Measurements from ENCODE around the gene CGNL1.

Gene CGNL1

DNA sequence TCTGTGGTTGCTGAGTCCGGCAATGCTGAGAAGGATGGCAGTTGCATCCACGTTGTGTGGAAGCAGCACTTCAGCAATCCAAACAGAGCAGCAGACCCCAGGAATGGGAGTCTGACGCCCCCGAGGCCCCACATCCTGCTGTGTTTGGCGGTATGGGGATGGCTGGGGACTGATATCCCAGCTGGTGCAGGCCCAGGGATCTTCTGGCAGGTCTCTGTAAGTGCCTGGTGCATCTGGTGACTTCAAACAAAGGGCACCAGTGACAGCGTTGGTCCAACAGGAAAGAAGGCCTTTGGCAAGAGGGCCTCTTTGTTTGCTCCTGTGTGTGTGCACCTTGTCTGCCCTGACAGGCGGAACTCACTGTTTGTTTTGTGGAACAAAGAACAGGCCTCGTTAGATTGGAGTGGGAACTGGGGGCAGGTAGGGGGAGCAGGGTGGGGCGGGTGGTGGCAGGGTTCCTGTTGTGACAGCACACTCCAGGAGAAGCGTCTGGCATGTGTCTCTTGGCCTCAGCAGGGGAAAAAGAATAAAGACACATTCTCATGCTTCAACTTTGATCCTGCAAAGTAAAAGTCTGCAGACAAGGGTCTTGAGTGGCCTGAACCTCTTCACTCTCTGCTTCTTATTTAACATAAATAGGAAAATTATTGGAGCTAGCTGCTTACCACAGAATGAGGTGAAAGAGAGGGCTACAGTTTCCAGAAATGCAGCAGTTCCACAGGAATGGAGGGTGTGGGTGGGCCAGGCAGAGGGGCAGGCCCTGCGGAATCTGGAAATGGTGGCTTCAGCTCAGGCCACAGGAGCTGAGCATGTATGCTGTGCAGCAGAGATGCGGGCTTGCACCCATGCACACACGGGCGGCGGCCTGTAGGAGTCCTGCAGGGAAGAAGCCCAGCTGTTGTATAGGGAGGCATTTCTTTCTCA lies 120.9 kb downstream of the CGNL1 start:
- DNase-seq (ENCODE audit: low read depth in 2 of 2), result no peak

- no peak for DNase-seq (ENCODE audit: low read depth in 2 of 2)
Observed at GRCh38 chr15:57500256-57500655, 124.0 kb downstream of the CGNL1 start.

DNA sequence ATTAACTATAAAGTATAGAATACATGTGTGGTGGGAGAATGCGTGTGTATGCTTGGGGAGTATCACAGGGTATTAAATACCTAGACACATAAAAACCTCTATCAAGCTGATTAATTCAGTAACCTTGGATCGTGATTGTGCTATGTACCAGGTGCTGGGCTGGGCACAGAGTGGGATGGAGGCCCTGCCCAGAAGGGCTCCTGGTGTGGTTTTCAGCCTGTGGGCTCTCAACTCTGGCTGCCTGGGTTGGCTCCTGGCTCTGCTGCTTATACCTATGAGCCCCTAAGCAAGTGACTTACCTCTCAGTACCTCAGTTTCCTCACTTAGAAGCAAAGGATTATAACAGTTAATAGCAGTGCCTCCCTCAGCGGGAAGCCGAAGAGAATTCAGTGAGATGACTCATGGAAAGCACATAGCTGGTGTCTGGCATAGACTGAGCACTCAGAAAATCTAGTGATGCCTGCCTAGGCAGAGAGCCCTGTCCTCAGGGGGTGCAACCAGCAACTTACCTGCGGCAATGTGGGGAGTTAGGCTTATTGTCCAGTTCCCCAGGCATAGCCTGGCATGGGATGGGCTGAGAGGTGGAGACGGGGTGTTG lies 124.8 kb downstream of the CGNL1 start:
- no peak for DNase-seq (ENCODE audit: low read depth in 2 of 2)

DNA sequence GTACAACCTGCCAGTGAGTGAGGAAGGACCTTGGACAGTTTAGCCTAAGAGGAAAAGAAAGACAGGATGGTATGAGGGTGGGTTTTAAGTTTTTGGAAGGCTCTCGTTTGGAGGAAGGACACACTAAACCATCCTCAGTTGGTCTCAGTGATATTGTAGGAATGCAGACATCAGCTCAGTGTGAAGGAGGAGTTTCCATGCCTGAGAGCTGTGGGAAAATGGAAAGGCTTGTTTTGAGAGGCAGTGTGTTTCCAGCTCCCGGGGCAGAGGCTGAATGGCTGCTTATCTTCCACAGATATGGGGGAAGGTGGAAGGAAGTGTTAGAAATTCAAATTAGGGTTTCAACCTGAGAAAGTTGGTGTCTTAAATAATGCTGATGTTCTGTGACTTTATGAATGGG lies 125.8 kb downstream of the CGNL1 start:
- no peak for DNase-seq (ENCODE audit: low read depth in 2 of 2)

- DNase-seq (ENCODE audit: low read depth in 2 of 2), result no peak
Observed at GRCh38 chr15:57503051-57503702, 126.9 kb downstream of the CGNL1 start.

GRCh38 chr15:57503911-57504598 lies 127.8 kb downstream of the CGNL1 start:
- DNase-seq (ENCODE audit: low read depth in 2 of 2), result no peak

DNA sequence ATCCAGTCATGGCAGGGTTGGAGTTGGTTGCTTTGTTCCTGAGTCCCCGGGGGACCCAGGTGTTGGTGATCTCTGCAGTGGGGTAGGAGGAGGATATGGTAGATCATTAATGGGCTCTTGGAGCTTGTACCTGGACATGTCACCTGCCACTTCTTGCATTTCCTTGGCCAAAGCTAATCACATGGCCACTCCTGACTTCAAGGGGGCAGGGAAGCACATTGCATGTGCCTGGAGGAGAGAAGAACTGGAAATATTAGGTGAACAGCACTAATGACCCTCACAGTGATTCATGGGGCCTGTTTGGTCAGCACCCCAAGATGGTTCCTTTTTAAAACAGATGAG lies 128.3 kb downstream of the CGNL1 start:
- no peak for DNase-seq (ENCODE audit: low read depth in 2 of 2)

DNA sequence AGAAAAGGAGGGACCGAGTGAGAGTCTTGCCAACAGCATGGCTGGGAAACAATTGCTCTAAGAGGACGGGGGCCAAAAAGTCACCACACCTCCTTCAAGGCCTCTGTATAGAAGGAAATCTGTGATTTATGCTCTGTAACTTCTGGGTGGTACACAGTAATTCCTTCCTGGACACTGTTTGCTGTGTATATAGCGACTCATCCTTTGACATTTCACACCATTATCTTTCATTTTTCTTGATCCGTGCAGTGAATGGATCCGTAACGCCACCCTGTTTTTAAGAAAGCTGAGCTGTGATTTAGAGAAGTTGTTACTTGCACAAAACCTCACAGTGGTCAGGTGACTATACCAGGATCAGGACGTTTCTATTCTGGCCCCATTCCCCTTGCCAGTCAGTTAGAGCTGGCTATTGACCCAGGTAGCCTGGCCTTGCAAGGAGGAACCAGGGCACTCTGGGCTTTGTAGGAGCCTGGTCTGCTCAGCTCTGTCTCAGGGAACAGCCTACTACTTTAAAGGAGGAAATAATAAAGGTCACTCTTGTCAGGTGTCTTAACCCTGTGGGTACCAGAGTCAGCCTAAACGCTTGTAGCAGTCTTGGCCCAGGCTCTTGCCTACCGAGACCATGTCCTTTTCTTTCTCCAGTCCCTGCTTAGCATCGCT lies 128.9 kb downstream of the CGNL1 start:
- no peak for DNase-seq (ENCODE audit: low read depth in 2 of 2)

DNA sequence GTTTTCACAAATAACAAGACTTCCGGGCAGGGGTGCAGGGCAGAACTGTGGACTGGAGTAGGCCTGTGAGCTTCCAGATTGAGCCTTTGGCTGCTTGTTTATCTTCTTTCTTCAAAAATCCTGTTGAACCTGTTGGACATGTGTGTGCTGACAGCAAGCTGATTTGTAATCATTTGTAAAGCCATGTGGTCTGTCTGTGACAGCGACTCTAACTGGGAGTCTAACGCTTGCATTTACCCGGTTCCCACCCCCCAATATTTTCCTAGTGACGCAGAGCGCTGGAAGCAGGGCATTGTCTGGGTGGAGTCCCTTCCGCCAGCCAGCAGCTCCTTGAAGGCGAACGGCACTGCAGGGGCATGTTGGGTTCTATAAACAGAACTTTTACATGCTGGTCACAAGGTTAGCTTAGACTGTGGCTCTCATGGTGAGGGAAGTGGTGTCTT lies 129.7 kb downstream of the CGNL1 start:
- DNase-seq (ENCODE audit: low read depth in 2 of 2), result no peak

- no peak for DNase-seq (ENCODE audit: low read depth in 2 of 2)
Observed at GRCh38 chr15:57506422-57506821, 130.1 kb downstream of the CGNL1 start.

- DNase-seq (ENCODE audit: low read depth in 2 of 2), result no peak
Observed at GRCh38 chr15:57507111-57507510, 130.8 kb downstream of the CGNL1 start.

GRCh38 chr15:57509126-57509525 lies 132.8 kb downstream of the CGNL1 start:
- DNase-seq (ENCODE audit: low read depth in 2 of 2), result no peak

- DNase-seq (ENCODE audit: low read depth in 2 of 2), result no peak
Observed at GRCh38 chr15:57509965-57510364, 133.7 kb downstream of the CGNL1 start.

GRCh38 chr15:57510647-57511046 lies 134.3 kb downstream of the CGNL1 start:
- no peak for DNase-seq (ENCODE audit: low read depth in 2 of 2)

- no peak for DNase-seq (ENCODE audit: low read depth in 2 of 2)
Observed at GRCh38 chr15:57516327-57517029, 140.2 kb downstream of the CGNL1 start.

- no peak for DNase-seq (ENCODE audit: low read depth in 2 of 2)
Observed at GRCh38 chr15:57517030-57517671, 140.8 kb downstream of the CGNL1 start.

GRCh38 chr15:57518779-57519405 lies 142.6 kb downstream of the CGNL1 start:
- DNase-seq (ENCODE audit: low read depth in 2 of 2), result no peak

DNA sequence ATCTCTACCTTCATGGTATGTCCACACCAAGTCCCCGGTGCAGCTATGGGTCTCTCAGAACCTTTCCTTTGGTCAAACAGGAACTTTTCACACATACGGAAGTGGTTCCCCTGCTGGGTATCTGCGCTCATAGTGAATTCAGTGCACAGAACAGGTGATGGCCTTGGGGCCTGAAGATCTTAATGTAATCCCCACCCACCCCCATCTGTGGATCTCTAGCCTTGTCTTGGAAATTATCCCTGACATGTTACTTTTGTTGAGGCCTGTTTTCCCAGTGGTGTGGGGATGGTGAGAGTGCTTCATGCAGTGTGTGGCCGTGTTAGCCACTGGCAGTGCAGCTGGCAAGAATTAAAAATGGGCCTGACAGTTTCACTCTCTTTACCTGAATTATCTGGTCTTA lies 143.5 kb downstream of the CGNL1 start:
- no peak for DNase-seq (ENCODE audit: low read depth in 2 of 2)

DNA sequence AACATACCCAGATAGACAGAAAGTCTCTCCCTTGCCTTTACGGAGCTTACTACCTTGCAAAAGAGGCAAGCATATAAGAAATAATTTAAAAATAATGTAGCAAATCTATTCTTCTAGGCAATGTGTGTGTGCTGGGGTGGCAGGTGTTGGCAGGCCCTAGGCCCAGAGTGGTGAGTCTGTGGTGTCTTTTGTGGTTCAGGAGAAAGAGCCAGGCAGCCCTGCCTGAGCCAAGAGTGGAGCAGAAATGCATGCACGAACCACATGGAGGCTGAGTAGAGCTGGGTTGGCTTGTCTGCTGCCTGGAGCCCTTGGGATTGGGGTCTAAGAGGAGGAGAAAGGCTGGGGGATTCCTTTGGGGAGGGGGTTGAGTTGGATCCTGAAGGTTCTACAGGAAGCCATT lies 145.2 kb downstream of the CGNL1 start:
- no peak for DNase-seq (ENCODE audit: low read depth in 2 of 2)

- no peak for DNase-seq (ENCODE audit: low read depth in 2 of 2)
Observed at GRCh38 chr15:57522148-57522547, 145.8 kb downstream of the CGNL1 start.

Measured in activated CD4-positive, alpha-beta T cell treated with anti-CD3 and anti-CD28 coated beads for 24 hours (primary cell).